GM12801 (cell line): ENCODE data around the gene CFAP69.

Source experiments
- CTCF ChIP-seq: IDR thresholded peaks from one replicate; pipeline ENCODE4 v1.5.1; 2011; ENCODE audit warnings: control low read depth; ENCODE audit not compliant: insufficient read length; ENCODE audit errors: extremely low read depth

The CFAP69 gene

GRCh38 chr7:90326500-90326899, 81.5 kb downstream of the CFAP69 start:
- no peak for TF ChIP-seq CTCF

GRCh38 chr7:90334193-90334843, 89.3 kb downstream of the CFAP69 start:
- no peak for TF ChIP-seq CTCF

GRCh38 chr7:90337106-90337505, 92.1 kb downstream of the CFAP69 start:
- no peak for TF ChIP-seq CTCF

GRCh38 chr7:90345016-90345415, 100.0 kb downstream of the CFAP69 start:
- no peak for TF ChIP-seq CTCF

- no peak for TF ChIP-seq CTCF
Observed at GRCh38 chr7:90345595-90346335, 100.8 kb downstream of the CFAP69 start.

- TF ChIP-seq CTCF: no peak
Observed at GRCh38 chr7:90346336-90347125, 101.6 kb downstream of the CFAP69 start, which contains the start of gene GTPBP10. Gene GTPBP10, plus strand, starts transcription at chr7:90346716. Its CDS starts 26 bp downstream, at chr7:90346742.

- TF ChIP-seq CTCF: no peak
Observed at GRCh38 chr7:90347759-90348158, 102.8 kb downstream of the CFAP69 start.
